ENCODE results near the gene TMEM119. TPM values are rescaled to one million over a fixed set of nuclear protein-coding genes. Genes with fewer than 3 reads are reported as not detected.

The TMEM119 gene
- total and polyA plus RNA-seq, 9 of the 15 experiments (the other 6 are each of a cell fraction or from before 2014, with no cell fraction given) = 0.18 TPM; not detected in 8

- no peak for TF ChIP-seq ZNF280A (IDR thresholded peaks at IDR 0.05; ENCODE audit: low read depth, partially characterized antibody)
- TF ChIP-seq NFIC (IDR thresholded peaks at IDR 0.05) = no peak
- peak; percentile 53; the same call in 1 of the 2 replicates for TF ChIP-seq ZNF395 (CRISPR knock-in tag; IDR thresholded peaks at IDR 0.05)
- no peak for TF ChIP-seq KDM2B (CRISPR knock-in tag; IDR thresholded peaks at IDR 0.05)
- TF ChIP-seq ZBTB17 (CRISPR knock-in tag; IDR thresholded peaks at IDR 0.05) = no peak; the same call in 1 of the 2 replicates
- no peak for TF ChIP-seq TAL1 (IDR thresholded peaks at IDR 0.05)
- no peak for TF ChIP-seq THRAP3 (IDR thresholded peaks at IDR 0.05; ENCODE audit: borderline replicate concordance)
- no peak for TF ChIP-seq RAD51 (IDR thresholded peaks at IDR 0.05; ENCODE audit: borderline replicate concordance, low read depth)
- no peak for TF ChIP-seq GMEB1 (CRISPR knock-in tag; IDR thresholded peaks at IDR 0.05)
- no peak for TF ChIP-seq NFE2 (IDR thresholded peaks at IDR 0.05; ENCODE audit: low read depth)
- TF ChIP-seq MTF1 (CRISPR knock-in tag; IDR thresholded peaks at IDR 0.05; ENCODE audit: borderline replicate concordance) = no peak
- no peak for TF ChIP-seq ZNF347 (CRISPR knock-in tag; IDR thresholded peaks at IDR 0.05; ENCODE audit: low read depth)
- TF ChIP-seq MYNN (IDR thresholded peaks at IDR 0.05) = no peak
- TF ChIP-seq MYNN (CRISPR knock-in tag; IDR thresholded peaks at IDR 0.05) = no peak
- TF ChIP-seq ZNF589 (CRISPR knock-in tag; IDR thresholded peaks at IDR 0.05; ENCODE audit: low read depth) = 0 out of 2 replicates have a peak, but pooled peaks have one; percentile 40
- no peak for TF ChIP-seq NKRF (IDR thresholded peaks at IDR 0.05; ENCODE audit: borderline replicate concordance)
- TF ChIP-seq FOXK1 (CRISPR knock-in tag; IDR thresholded peaks at IDR 0.05; ENCODE audit: borderline replicate concordance) = no peak
- no peak for TF ChIP-seq ATF3 (IDR thresholded peaks at IDR 0.05)
- TF ChIP-seq ATF3 (CRISPR knock-in tag; conservative IDR thresholded peaks at IDR 0.05) = no peak
These were observed 35.8 kb upstream of the TMEM119 start, which contains the start of gene SELPLG (continued) for GRCh38 chr12:108633534-108634248.
